Dendritic cell treated with granulocyte-macrophage colony-stimulating factor and Interleukin-4, amounts not matched to agents 40 ng/mL and 50 ng/mL, for 4 days (primary cell): ENCODE results near the gene CYP4A22.
"Not testable (repeated sequence)": the region's sequence is repeated elsewhere in the genome, so short reads cannot be mapped to it uniquely, and the experiment has no call there.

Source experiments
- H3K27ac Mint-ChIP-seq: one replicate; pipeline ENCODE4 v1.8.0; 2022; ENCODE audit warnings: mild to moderate bottlenecking, mixed read lengths
- H3K27me3 Mint-ChIP-seq: one replicate; pipeline ENCODE4 v1.8.0; 2022; ENCODE audit warnings: mild to moderate bottlenecking, mixed read lengths
- H3K36me3 Mint-ChIP-seq: one replicate; pipeline ENCODE4 v1.8.0; 2022; ENCODE audit warnings: low read depth, mixed read lengths
- H3K4me1 Mint-ChIP-seq: one replicate; pipeline ENCODE4 v1.8.0; 2022; ENCODE audit warnings: low read depth, mixed read lengths
- H3K4me3 Mint-ChIP-seq: one replicate; pipeline ENCODE4 v1.8.0; 2022; ENCODE audit warnings: mild to moderate bottlenecking, moderate library complexity, mixed read lengths
- H3K9me3 Mint-ChIP-seq: one replicate; pipeline ENCODE4 v1.8.0; 2022; ENCODE audit warnings: mixed read lengths
- intact Hi-C: fragments of 100-400 bp; cut with micrococcal nuclease; formaldehyde crosslinking; loops from one replicate; pipeline ENCODE4 v1.15.0; 2022

Gene CYP4A22

GRCh38 chr1:47184822-47185677 lies 47.8 kb downstream of the CYP4A22 start:
- intact Hi-C loops, result no loop called here
- Mint-ChIP-seq H3K4me3 (no peak overlapping the region), H3K27me3 (peaks cover 38% of the 10 kb centered on the region), H3K9me3 (no peaks in the 10 kb centered on the region), H3K36me3 (no peaks in the 10 kb centered on the region), H3K27ac (no peak overlapping the region), H3K4me1 (peaks cover 3% of the 10 kb centered on the region)

GRCh38 chr1:47186267-47187185 lies 49.3 kb downstream of the CYP4A22 start:
- Mint-ChIP-seq H3K4me1 (peaks cover 10% of the 10 kb centered on the region), H3K9me3 (no peaks in the 10 kb centered on the region), H3K27ac (no peak overlapping the region), H3K4me3 (no peak overlapping the region), H3K27me3 (peaks cover 24% of the 10 kb centered on the region), H3K36me3 (no peaks in the 10 kb centered on the region)
- intact Hi-C loops, result no loop called here

- Mint-ChIP-seq H3K27me3 (peaks cover 25% of the 10 kb centered on the region), H3K4me1 (peaks cover 10% of the 10 kb centered on the region), H3K4me3 (no peak overlapping the region), H3K36me3 (no peaks in the 10 kb centered on the region), H3K9me3 (no peaks in the 10 kb centered on the region), H3K27ac (no peak overlapping the region)
- intact Hi-C loops, result no loop called here
Observed at GRCh38 chr1:47187231-47187925, 50.1 kb downstream of the CYP4A22 start.

GRCh38 chr1:47187926-47188250 lies 50.6 kb downstream of the CYP4A22 start:
- H3K27ac Mint-ChIP-seq, result no peak overlapping the region

GRCh38 chr1:47188791-47189785 lies 51.8 kb downstream of the CYP4A22 start:
- no peaks in the 10 kb centered on the region for H3K9me3 Mint-ChIP-seq
- peaks cover 17% of the 10 kb centered on the region for H3K4me1 Mint-ChIP-seq
- H3K4me3 Mint-ChIP-seq, result no peak overlapping the region
- H3K27me3 Mint-ChIP-seq, result peaks cover 23% of the 10 kb centered on the region
- no peak overlapping the region for H3K27ac Mint-ChIP-seq
- intact Hi-C loops, result no loop called here
- no peaks in the 10 kb centered on the region for H3K36me3 Mint-ChIP-seq

More at GRCh38 chr1:47187926-47188250, 50.6 kb downstream of the CYP4A22 start:
- Mint-ChIP-seq H3K27me3 (peaks cover 22% of the 10 kb centered on the region), H3K36me3 (no peaks in the 10 kb centered on the region), H3K4me3 (no peak overlapping the region), H3K9me3 (no peaks in the 10 kb centered on the region), H3K4me1 (peaks cover 13% of the 10 kb centered on the region)
- intact Hi-C loops, result no loop called here

GRCh38 chr1:47189844-47190508 lies 52.7 kb downstream of the CYP4A22 start, which contains the start of gene PDZK1IP1:
PDZK1IP1 (minus strand) TSS chr1:47190036; CDS start chr1:47189932, 104 bp downstream.
- intact Hi-C loops, result loop anchor here (5.0 kb wide), 1 partner anchor 42 kb away; the partner anchor contains the start of gene TAL1
- H3K27ac Mint-ChIP-seq, result no peak within 1 kb of the TSS
- peaks cover 20% of the 10 kb centered on the region for H3K27me3 Mint-ChIP-seq
- peaks cover 17% of the 10 kb centered on the region for H3K4me1 Mint-ChIP-seq
- H3K4me3 Mint-ChIP-seq, result no peak within 1 kb of the TSS
- H3K36me3 Mint-ChIP-seq, result no peaks in the 10 kb centered on the region
- H3K9me3 Mint-ChIP-seq, result no peaks in the 10 kb centered on the region

- H3K4me3 Mint-ChIP-seq, result no peak overlapping the region
Observed at GRCh38 chr1:47190509-47190855, 53.2 kb downstream of the CYP4A22 start.

GRCh38 chr1:47190857-47191256 lies 53.6 kb downstream of the CYP4A22 start:
- Mint-ChIP-seq H3K4me3 (no peak overlapping the region), H3K27me3 (peaks cover 14% of the 10 kb centered on the region), H3K4me1 (peaks cover 17% of the 10 kb centered on the region), H3K27ac (no peak overlapping the region), H3K36me3 (no peaks in the 10 kb centered on the region), H3K9me3 (no peaks in the 10 kb centered on the region)
- intact Hi-C loops, result loop anchor here (5.0 kb wide), 1 partner anchor 41 kb away; the partner anchor contains the start of gene TAL1

More at GRCh38 chr1:47190509-47190855, 53.2 kb downstream of the CYP4A22 start:
- no peak overlapping the region for H3K27ac Mint-ChIP-seq
- no peaks in the 10 kb centered on the region for H3K9me3 Mint-ChIP-seq
- peaks cover 17% of the 10 kb centered on the region for H3K4me1 Mint-ChIP-seq
- intact Hi-C loops, result loop anchor here (5.0 kb wide), 1 partner anchor 42 kb away; the partner anchor contains the start of gene TAL1
- H3K36me3 Mint-ChIP-seq, result no peaks in the 10 kb centered on the region
- peaks cover 17% of the 10 kb centered on the region for H3K27me3 Mint-ChIP-seq

GRCh38 chr1:47191940-47192457 lies 54.8 kb downstream of the CYP4A22 start:
- Mint-ChIP-seq H3K27ac (no peak overlapping the region), H3K36me3 (no peaks in the 10 kb centered on the region), H3K4me1 (peaks cover 17% of the 10 kb centered on the region), H3K9me3 (no peaks in the 10 kb centered on the region), H3K4me3 (no peak overlapping the region), H3K27me3 (peaks cover 14% of the 10 kb centered on the region)
- intact Hi-C loops, result loop anchor here (5.0 kb wide), 1 partner anchor 40 kb away; the partner anchor contains the start of gene TAL1

- Mint-ChIP-seq H3K27ac (no peak overlapping the region), H3K4me1 (peaks cover 17% of the 10 kb centered on the region), H3K36me3 (no peaks in the 10 kb centered on the region), H3K27me3 (peaks cover 14% of the 10 kb centered on the region), H3K4me3 (no peak overlapping the region), H3K9me3 (no peaks in the 10 kb centered on the region)
- intact Hi-C loops, result loop anchor here (1.0 to 5.0 kb wide), 2 partner anchors 40 to 70 kb away; partner anchors contain the start of gene TAL1
Observed at GRCh38 chr1:47192458-47193384, 55.5 kb downstream of the CYP4A22 start.

- not testable (repeated sequence) for H3K9me3 Mint-ChIP-seq, H3K36me3 Mint-ChIP-seq, H3K4me3 Mint-ChIP-seq
- intact Hi-C loops, result loop anchor here (1.0 to 5.0 kb wide), 2 partner anchors 39 to 69 kb away; partner anchors contain the start of gene TAL1
- H3K27ac Mint-ChIP-seq, result peak overlapping the region; percentile 3
- H3K4me1 Mint-ChIP-seq, result peaks cover 17% of the 10 kb centered on the region
- H3K27me3 Mint-ChIP-seq, result peaks cover 19% of the 10 kb centered on the region
Observed at GRCh38 chr1:47193496-47193895, 56.3 kb downstream of the CYP4A22 start.
